GM23338 (cell line): ENCODE data around the gene LARGE1. TPM values are rescaled to one million over a fixed set of nuclear protein-coding genes. Genes with fewer than 3 reads are reported as not detected.
A peak's percentile ranks its signal among the peaks of the same experiment; 100 is the strongest.

ENCODE experiments used
- ATAC-seq: fragments of 200-7000 bp; cut with Tn5 transposase; 3 replicates; pipeline ENCODE4 v1.9.1; 2020
- DNase-seq: peaks from one replicate; pipeline ENCODE4 v3.0.0-alpha.2; 2015; ENCODE audit warnings: low spot score
- H2AFZ ChIP-seq: fragments of 200-600 bp; sonication (generic); 2 replicates; pipeline ENCODE4 v1.8.0; 2016; ENCODE audit warnings: antibody characterized with exemption, mild to moderate bottlenecking, moderate library complexity
- H3F3A ChIP-seq: fragments of 200-600 bp; sonication (generic); replicated peaks from 2 replicates; pipeline ENCODE4 v1.8.0; 2017; ENCODE audit warnings: antibody characterized with exemption, mixed run types, low read depth
- H3K27ac ChIP-seq: fragments of 200-600 bp; sonication (generic); 2 replicates; pipeline ENCODE4 v1.6.1; 2016; ENCODE audit warnings: low read depth
- H3K27me3 ChIP-seq: fragments of 200-600 bp; sonication (generic); 2 replicates; pipeline ENCODE4 v1.8.0; 2016; ENCODE audit warnings: mild to moderate bottlenecking, mixed run types, moderate library complexity; ENCODE audit not compliant: insufficient read depth
- H3K36me3 ChIP-seq: fragments of 200-600 bp; sonication (generic); 2 replicates; pipeline ENCODE4 v1.8.0; 2016; ENCODE audit warnings: mild to moderate bottlenecking; ENCODE audit not compliant: insufficient read depth
- H3K4me1 ChIP-seq: fragments of 200-600 bp; sonication (generic); 2 replicates; pipeline ENCODE4 v1.8.0; 2016; ENCODE audit warnings: mild to moderate bottlenecking, moderate library complexity; ENCODE audit not compliant: insufficient read depth
- H3K4me2 ChIP-seq: fragments of 200-600 bp; sonication (generic); 2 replicates; pipeline ENCODE4 v1.7.1; 2017; ENCODE audit warnings: mixed run types
- H3K4me3 ChIP-seq: fragments of 200-600 bp; sonication (generic); 2 replicates; pipeline ENCODE4 v1.6.1; 2016; ENCODE audit warnings: mixed run types
- H3K79me2 ChIP-seq: fragments of 200-600 bp; sonication (generic); replicated peaks from 2 replicates; pipeline ENCODE4 v1.8.0; 2017; ENCODE audit warnings: mild to moderate bottlenecking; ENCODE audit not compliant: insufficient read depth
- H3K9me2 ChIP-seq: fragments of 200-600 bp; sonication (generic); 2 replicates; pipeline ENCODE4 v1.8.0; 2017; ENCODE audit not compliant: insufficient read depth
- H4K20me1 ChIP-seq: fragments of 200-600 bp; sonication (generic); replicated peaks from 2 replicates; pipeline ENCODE4 v1.8.0; 2017; ENCODE audit warnings: mild to moderate bottlenecking; ENCODE audit not compliant: insufficient read depth
- H3K27ac Mint-ChIP-seq: 2 replicates; pipeline ENCODE4 v1.8.0; 2020; ENCODE audit warnings: inconsistent platforms, mild to moderate bottlenecking, moderate library complexity, mixed read lengths
- H3K27me3 Mint-ChIP-seq: 3 replicates; pipeline ENCODE4 v1.8.0; 2022; ENCODE audit warnings: low read depth, mild to moderate bottlenecking, moderate library complexity, mixed read lengths, inconsistent platforms; ENCODE audit not compliant: insufficient read depth, poor library complexity
- H3K36me3 Mint-ChIP-seq: 3 replicates; pipeline ENCODE4 v1.8.0; 2021; ENCODE audit warnings: low read depth, mild to moderate bottlenecking, inconsistent platforms, moderate library complexity, mixed read lengths
- H3K4me1 Mint-ChIP-seq: 3 replicates; pipeline ENCODE4 v1.8.0; 2020; ENCODE audit warnings: mild to moderate bottlenecking, inconsistent platforms, mixed read lengths
- H3K4me3 Mint-ChIP-seq: 3 replicates; pipeline ENCODE4 v1.8.0; 2021; ENCODE audit warnings: moderate library complexity, mild to moderate bottlenecking, inconsistent platforms, mixed read lengths
- H3K9me3 Mint-ChIP-seq: 3 replicates; pipeline ENCODE4 v1.8.0; 2020; ENCODE audit warnings: moderate library complexity, mild to moderate bottlenecking, inconsistent platforms, mixed read lengths
- CREB1 ChIP-seq: fragments of 250-450 bp; sonication (Bioruptor Pico); IDR thresholded peaks from 2 replicates; pipeline ENCODE4 v1.5.0; 2020; ENCODE audit warnings: low read depth, mild to moderate bottlenecking, moderate library complexity
- EZH2 ChIP-seq: fragments of 200-600 bp; sonication (generic); IDR thresholded peaks from one replicate; pipeline ENCODE4 v1.8.0; 2017; ENCODE audit warnings: antibody characterized with exemption, mild to moderate bottlenecking, low read depth; ENCODE audit not compliant: unreplicated experiment
- EZH2phosphoT487 ChIP-seq: fragments of 200-600 bp; sonication (generic); IDR thresholded peaks from one replicate; pipeline ENCODE4 v1.8.1; 2018; ENCODE audit warnings: antibody characterized with exemption; ENCODE audit not compliant: unreplicated experiment
- JUNB ChIP-seq: IDR thresholded peaks from one replicate; pipeline ENCODE4 v1.6.1; 2016; ENCODE audit warnings: antibody characterized with exemption; ENCODE audit not compliant: unreplicated experiment
- NANOG ChIP-seq: IDR thresholded peaks from 2 replicates; pipeline ENCODE4 v1.6.1; 2016; ENCODE audit warnings: antibody characterized with exemption, borderline replicate concordance
- POLR2AphosphoS5 ChIP-seq: IDR thresholded peaks from 2 replicates; pipeline ENCODE4 v1.6.1; 2016; ENCODE audit warnings: antibody characterized with exemption, low read depth
- REST ChIP-seq: IDR thresholded peaks from one replicate; pipeline ENCODE4 v1.6.1; 2018; ENCODE audit warnings: antibody characterized with exemption; ENCODE audit not compliant: unreplicated experiment
- STAT1 ChIP-seq: IDR thresholded peaks from one replicate; pipeline ENCODE4 v1.6.1; 2016; ENCODE audit warnings: antibody characterized with exemption; ENCODE audit not compliant: unreplicated experiment
- ZNF114 ChIP-seq: fragments of 250-450 bp; sonication (Bioruptor Pico); IDR thresholded peaks from 2 replicates; pipeline ENCODE4 v1.5.0; 2020; ENCODE audit warnings: mild to moderate bottlenecking, moderate library complexity
- ZNF331 ChIP-seq: fragments of 250-450 bp; sonication (Bioruptor Pico); IDR thresholded peaks from 2 replicates; pipeline ENCODE4 v1.5.0; 2020; ENCODE audit warnings: low read depth, mild to moderate bottlenecking, moderate library complexity
- ZNF462 ChIP-seq: fragments of 250-450 bp; sonication (Bioruptor Pico); IDR thresholded peaks from 2 replicates; pipeline ENCODE4 v1.5.0; 2020; ENCODE audit warnings: mild to moderate bottlenecking, moderate library complexity
- polyA plus RNA-seq: library from polyadenylated mRNA; unstranded; fragments of >200 nt; fragmentation: Nextera tagmentation; extraction: Ambion mirVana; gene quantifications from 2 replicates; pipeline ENCODE4 v1.2.1, GENCODE V29; 2016
- total RNA-seq: library from RNA; depleted of rRNA; stranded (reverse); fragments of >200 nt; shearing (Covaris generic); gene quantifications from 2 replicates; pipeline ENCODE4 v1.2.3, GENCODE V29; 2014
- TF ChIP-seq, protein P1 (sequence below), 2 experiments: fragments of 200-600 bp in 1 of 2; sonication (generic) in 1 of 2; conservative IDR thresholded peaks; 2 replicates each; pipeline versions ENCODE4 v1.5.1 to v1.6.1; 2016 to 2017; ENCODE audit warnings: antibody characterized with exemption in 2 of 2, low read depth in 2 of 2, mild to moderate bottlenecking in 2 of 2, moderate library complexity in 1 of 2
- TF ChIP-seq, protein P2 (sequence below): IDR thresholded peaks from 2 replicates; pipeline ENCODE4 v1.6.1; 2016; ENCODE audit warnings: antibody characterized with exemption

Gene LARGE1
- total and polyA plus RNA-seq, 2 experiments from 2014 or later: 12.8 to 75.6 TPM

GRCh38 chr22:33757041-33757801 is 163.1 kb downstream of the LARGE1 start:
- Mint-ChIP-seq H3K27ac (peak overlapping the region; percentile 31; the same call in 1 of the 2 replicates), H3K4me3 (peak overlapping the region; percentile 20; the same call in 2 of the 3 replicates)
- TF ChIP-seq EZH2phosphoT487 (no peak), ZNF331 (no peak), ZNF114 (CRISPR knock-in tag) (no peak), REST (no peak), POLR2AphosphoS5 (no peak), JUNB (no peak), STAT1 (no peak), CREB1 (no peak), ZNF462 (no peak), EZH2 (no peak), NANOG (no peak)
- TF ChIP-seq, protein P1, sequence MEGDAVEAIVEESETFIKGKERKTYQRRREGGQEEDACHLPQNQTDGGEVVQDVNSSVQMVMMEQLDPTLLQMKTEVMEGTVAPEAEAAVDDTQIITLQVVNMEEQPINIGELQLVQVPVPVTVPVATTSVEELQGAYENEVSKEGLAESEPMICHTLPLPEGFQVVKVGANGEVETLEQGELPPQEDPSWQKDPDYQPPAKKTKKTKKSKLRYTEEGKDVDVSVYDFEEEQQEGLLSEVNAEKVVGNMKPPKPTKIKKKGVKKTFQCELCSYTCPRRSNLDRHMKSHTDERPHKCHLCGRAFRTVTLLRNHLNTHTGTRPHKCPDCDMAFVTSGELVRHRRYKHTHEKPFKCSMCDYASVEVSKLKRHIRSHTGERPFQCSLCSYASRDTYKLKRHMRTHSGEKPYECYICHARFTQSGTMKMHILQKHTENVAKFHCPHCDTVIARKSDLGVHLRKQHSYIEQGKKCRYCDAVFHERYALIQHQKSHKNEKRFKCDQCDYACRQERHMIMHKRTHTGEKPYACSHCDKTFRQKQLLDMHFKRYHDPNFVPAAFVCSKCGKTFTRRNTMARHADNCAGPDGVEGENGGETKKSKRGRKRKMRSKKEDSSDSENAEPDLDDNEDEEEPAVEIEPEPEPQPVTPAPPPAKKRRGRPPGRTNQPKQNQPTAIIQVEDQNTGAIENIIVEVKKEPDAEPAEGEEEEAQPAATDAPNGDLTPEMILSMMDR (conservative IDR thresholded peaks at IDR 0.05; ENCODE audit: low read depth in 2 of 2): no peak
- TF ChIP-seq, protein P2, sequence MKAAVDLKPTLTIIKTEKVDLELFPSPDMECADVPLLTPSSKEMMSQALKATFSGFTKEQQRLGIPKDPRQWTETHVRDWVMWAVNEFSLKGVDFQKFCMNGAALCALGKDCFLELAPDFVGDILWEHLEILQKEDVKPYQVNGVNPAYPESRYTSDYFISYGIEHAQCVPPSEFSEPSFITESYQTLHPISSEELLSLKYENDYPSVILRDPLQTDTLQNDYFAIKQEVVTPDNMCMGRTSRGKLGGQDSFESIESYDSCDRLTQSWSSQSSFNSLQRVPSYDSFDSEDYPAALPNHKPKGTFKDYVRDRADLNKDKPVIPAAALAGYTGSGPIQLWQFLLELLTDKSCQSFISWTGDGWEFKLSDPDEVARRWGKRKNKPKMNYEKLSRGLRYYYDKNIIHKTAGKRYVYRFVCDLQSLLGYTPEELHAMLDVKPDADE: no peak

More at GRCh38 chr22:33757041-33757801, 163.1 kb downstream of the LARGE1 start:
- Histone ChIP-seq H3K36me3 (0 out of 2 replicates have a peak, but pooled peaks cover 3% of the 10 kb centered on the region), H3K4me2 (peak overlapping the region; percentile 67; the same call in 1 of the 2 replicates), H4K20me1 (peaks cover 38% of the 10 kb centered on the region), H3K4me3 (no peak overlapping the region), H3K27me3 (no peaks in the 10 kb centered on the region), H3K9me2 (no peaks in the 10 kb centered on the region), H3F3A (0 out of 2 replicates have a peak, but pooled peaks cover 5% of the 10 kb centered on the region), H2AFZ (no peak overlapping the region), H3K4me1 (peaks cover 30% of the 10 kb centered on the region), H3K79me2 (peaks cover 98% of the 10 kb centered on the region), H3K27ac (peak overlapping the region; percentile 88)
- DNase-seq (no peak), ATAC-seq (peak; percentile 85)
- Mint-ChIP-seq H3K27me3 (peaks cover 17% of the 10 kb centered on the region), H3K36me3 (peaks cover 65% of the 10 kb centered on the region), H3K9me3 (no peaks in the 10 kb centered on the region), H3K4me1 (peaks cover 46% of the 10 kb centered on the region)
